ENCODE results near the gene SPC24.
"Not testable (repeated sequence)": the region's sequence is repeated elsewhere in the genome, so short reads cannot be mapped to it uniquely, and the experiment has no call there.

Gene SPC24

GRCh38 chr19:11123114-11123513 is 32.5 kb downstream of the SPC24 start:
- no peak overlapping the region for H3K4me3 ChIP-seq (ENCODE audit: low read depth, low read length)
- TF ChIP-seq CTCF (IDR thresholded peaks at IDR 0.05; ENCODE audit: insufficient read depth, low read depth, low read length, missing control alignments), result no peak
- DNase-seq (ENCODE audit: low read depth), result no peak

GRCh38 chr19:11121963-11122362 is 33.6 kb downstream of the SPC24 start:
- DNase-seq (ENCODE audit: low read depth); H3K4me3 ChIP-seq (ENCODE audit: low read depth, low read length): not testable (repeated sequence)

GRCh38 chr19:11116507-11116906 is 39.1 kb downstream of the SPC24 start:
- no peak for TF ChIP-seq CTCF (IDR thresholded peaks at IDR 0.05; ENCODE audit: insufficient read depth, low read depth, low read length, missing control alignments)
- H3K4me3 ChIP-seq (ENCODE audit: low read depth, low read length), result no peak overlapping the region
- no peak for DNase-seq (ENCODE audit: low read depth)

GRCh38 chr19:11115895-11116446 is 39.6 kb downstream of the SPC24 start:
- DNase-seq (ENCODE audit: low read depth), result no peak
- H3K4me3 ChIP-seq (ENCODE audit: low read depth, low read length), result no peak overlapping the region
- no peak for TF ChIP-seq CTCF (IDR thresholded peaks at IDR 0.05; ENCODE audit: insufficient read depth, low read depth, low read length, missing control alignments)

- no peak overlapping the region for H3K4me3 ChIP-seq (ENCODE audit: low read depth, low read length)
- TF ChIP-seq CTCF (IDR thresholded peaks at IDR 0.05; ENCODE audit: insufficient read depth, low read depth, low read length, missing control alignments), result no peak
- no peak for DNase-seq (ENCODE audit: low read depth)
These were observed 40.5 kb downstream of the SPC24 start for GRCh38 chr19:11115042-11115441.

GRCh38 chr19:11113140-11113708 is 42.4 kb downstream of the SPC24 start:
- no peak for DNase-seq (ENCODE audit: low read depth)
- no peak overlapping the region for H3K4me3 ChIP-seq (ENCODE audit: low read depth, low read length)
- TF ChIP-seq CTCF (IDR thresholded peaks at IDR 0.05; ENCODE audit: insufficient read depth, low read depth, low read length, missing control alignments), result no peak

- H3K4me3 ChIP-seq (ENCODE audit: low read depth, low read length), result no peak overlapping the region
- no peak for DNase-seq (ENCODE audit: low read depth)
- no peak for TF ChIP-seq CTCF (IDR thresholded peaks at IDR 0.05; ENCODE audit: insufficient read depth, low read depth, low read length, missing control alignments)
These were observed 43.8 kb downstream of the SPC24 start for GRCh38 chr19:11111771-11112144.

Data from GM12865 (cell line).